Raji (cell line): ENCODE measurements around the gene TMEM97.

Experiments
- POLR2A ChIP-seq: IDR thresholded peaks from 2 replicates; pipeline ENCODE4 v1.6.1; 2011; ENCODE audit warnings: low read depth, low read length, control low read depth; ENCODE audit not compliant: insufficient read depth

The TMEM97 gene

GRCh38 chr17:28333083-28333746 lies 14.2 kb downstream of the TMEM97 start:
- no peak for TF ChIP-seq POLR2A

DNA sequence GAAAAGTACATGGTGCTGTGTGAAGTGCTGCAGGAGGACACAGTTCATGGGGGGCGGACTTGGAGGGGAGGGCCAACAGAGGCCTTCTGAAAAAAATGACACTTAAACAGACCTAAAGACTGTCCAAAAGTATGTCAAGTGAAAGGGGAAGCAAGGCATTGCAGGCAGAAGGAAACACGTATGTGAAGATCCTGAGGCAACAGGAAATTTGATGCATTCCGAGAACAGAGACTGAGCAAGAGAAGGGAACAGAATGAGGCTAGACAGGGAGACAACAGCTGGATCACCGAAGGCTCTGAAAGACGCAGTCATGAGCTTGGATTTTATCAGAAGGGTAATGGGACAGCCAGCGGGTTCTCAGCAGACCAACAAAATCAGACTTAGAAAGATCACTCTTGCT lies 15.2 kb downstream of the TMEM97 start:
- TF ChIP-seq POLR2A = no peak

DNA sequence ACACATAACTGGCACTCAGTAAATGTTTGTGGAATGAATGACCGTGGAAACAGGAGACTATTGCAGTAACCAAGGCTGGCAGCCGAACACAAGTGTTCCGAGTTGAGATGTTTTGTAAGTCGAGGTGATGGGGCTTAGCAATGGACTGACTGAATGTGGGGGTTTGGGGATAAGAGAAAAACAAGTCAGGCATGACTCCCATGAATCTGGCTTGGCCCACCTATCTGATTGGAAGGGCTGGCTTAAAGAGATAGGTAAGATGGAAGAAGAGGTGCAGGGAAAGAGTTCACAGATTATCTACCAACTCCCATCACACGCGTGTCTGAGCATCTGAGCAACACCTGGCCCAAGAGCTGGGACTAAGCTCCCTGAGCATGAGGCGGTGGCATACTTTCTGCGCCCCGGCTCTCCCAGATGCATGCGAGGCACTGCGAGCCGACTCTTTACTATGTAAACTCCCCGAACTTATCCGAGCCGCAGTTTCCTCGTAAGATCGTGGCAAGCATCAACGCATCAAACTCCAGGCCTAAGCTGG lies 15.7 kb downstream of the TMEM97 start:
- TF ChIP-seq POLR2A = no peak

GRCh38 chr17:28335201-28335958 lies 16.4 kb downstream of the TMEM97 start, which contains the start of the genes IFT20 and TNFAIP1:
Gene IFT20 (minus strand): TSS chr17:28335472. CDS start chr17:28331985, 3,487 bp downstream.
Gene TNFAIP1 (plus strand): TSS chr17:28335761. CDS start chr17:28339522, 3,761 bp downstream.
- TF ChIP-seq POLR2A = peak; percentile 87

GRCh38 chr17:28335959-28336871 lies 17.2 kb downstream of the TMEM97 start:
- no peak for TF ChIP-seq POLR2A

DNA sequence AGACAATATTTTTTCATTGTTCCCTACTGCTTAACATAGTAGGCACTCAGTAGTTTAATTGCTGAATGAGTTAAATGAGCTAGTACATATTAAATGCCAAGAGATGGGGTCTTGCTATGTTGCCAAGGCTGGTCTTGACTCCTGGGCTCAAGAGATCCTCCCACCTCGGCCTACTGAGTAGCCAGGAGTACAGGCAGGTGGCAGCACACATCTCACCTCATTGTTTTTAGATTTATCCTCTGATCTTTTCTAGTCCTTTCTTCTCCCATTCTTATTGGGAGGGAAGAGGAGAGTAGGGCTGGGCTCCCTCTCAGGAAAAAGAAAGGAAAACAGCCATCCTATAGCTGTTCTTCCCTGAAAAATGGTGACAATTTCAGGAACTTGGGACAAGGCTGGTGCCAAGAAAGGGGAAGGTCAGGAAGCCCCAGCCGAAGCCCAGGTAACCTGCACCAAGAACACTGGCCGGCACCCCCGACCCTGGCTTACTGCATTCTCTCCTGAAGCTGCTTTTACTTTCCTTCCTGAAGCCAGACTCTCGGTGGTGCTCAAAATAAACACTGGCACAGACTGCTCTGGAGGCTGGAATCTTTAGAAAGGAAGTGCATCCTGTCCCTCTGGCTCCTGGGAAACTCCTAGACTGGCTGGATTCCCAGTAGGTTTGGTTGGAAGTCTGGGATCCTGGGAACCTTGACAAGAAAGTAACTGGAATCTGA lies 19.2 kb downstream of the TMEM97 start:
- TF ChIP-seq POLR2A = no peak

- TF ChIP-seq POLR2A = no peak
Observed at GRCh38 chr17:28339431-28339830, 20.4 kb downstream of the TMEM97 start.

DNA sequence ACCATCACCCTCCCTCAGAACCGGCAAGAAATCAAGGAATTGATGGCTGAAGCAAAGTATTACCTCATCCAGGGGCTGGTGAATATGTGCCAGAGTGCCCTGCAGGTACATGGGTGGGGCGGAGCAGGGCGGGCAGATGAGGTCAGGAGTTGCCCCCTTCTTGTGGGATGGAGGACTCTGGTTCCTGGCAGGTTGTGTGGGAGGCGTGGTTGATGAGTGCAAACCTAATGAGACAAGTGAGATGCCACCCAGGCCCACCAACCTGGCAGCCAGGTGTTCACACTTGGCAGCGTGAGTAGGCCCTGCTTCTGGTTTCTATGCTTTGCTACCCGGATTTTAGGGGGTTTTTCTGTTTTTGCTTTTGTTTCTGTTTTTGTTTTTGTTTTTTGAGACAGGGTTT lies 21.4 kb downstream of the TMEM97 start:
- no peak for TF ChIP-seq POLR2A

- no peak for TF ChIP-seq POLR2A
Observed at GRCh38 chr17:28341516-28341915, 22.5 kb downstream of the TMEM97 start.

DNA sequence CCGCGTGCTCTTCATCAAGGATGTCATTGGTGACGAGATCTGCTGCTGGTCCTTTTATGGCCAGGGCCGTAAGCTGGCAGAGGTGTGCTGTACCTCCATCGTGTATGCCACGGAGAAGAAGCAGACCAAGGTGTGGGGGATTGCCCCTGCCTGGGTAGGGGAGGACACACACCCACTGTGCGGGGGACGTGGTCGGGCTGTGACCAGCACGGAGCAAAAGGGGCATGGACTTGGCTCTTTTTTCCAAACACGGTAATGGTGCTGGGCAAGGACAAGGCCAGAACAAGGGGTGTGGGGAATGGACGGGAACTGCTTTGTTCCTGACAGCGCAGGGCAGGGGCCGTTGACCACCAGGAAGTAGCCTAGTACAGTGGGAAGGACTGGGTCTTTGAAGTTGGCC lies 23.3 kb downstream of the TMEM97 start:
- no peak for TF ChIP-seq POLR2A

DNA sequence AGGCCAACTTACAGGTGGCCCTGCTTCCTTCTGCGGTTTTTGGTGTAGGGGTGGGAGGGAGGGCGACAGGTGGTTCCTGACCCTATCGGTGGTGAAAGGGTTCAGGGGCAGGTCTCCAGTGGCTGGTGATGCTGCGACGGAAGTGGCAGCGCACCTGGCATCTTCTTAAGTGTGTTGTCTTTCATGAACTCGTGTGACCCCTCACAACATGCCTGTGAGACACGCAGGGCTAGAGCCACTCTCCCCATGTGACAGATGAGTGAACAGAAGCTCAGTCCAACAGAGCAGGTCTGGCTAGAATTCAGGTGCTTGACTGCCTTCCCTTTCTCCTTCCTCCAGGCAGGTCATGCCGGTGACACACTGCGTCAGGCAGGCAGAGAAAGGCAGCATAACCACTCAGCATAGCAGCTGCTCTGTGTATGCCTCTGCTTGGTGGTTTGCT lies 24.5 kb downstream of the TMEM97 start:
- TF ChIP-seq POLR2A = 0 out of 2 replicates have a peak, but pooled peaks have one; percentile 11

- no peak for TF ChIP-seq POLR2A
Observed at GRCh38 chr17:28344011-28344410, 25.0 kb downstream of the TMEM97 start.

GRCh38 chr17:28344435-28344901 lies 25.5 kb downstream of the TMEM97 start:
- no peak for TF ChIP-seq POLR2A
